Dermis microvascular lymphatic vessel endothelial cell (primary cell): ENCODE results near the gene ANKRD42. TPM values are rescaled to one million over a fixed set of nuclear protein-coding genes. Genes with fewer than 3 reads are reported as not detected.
A peak's percentile ranks its signal among the peaks of the same experiment; 100 is the strongest.
"Not testable (repeated sequence)": the region's sequence is repeated elsewhere in the genome, so short reads cannot be mapped to it uniquely, and the experiment has no call there.

Source experiments
- DNase-seq, 2 donors: peaks; one replicate each; pipeline versions ENCODE4 v3.0.0 to v3.0.0-alpha.2; 2010; ENCODE audit warnings: low read depth in 2 of 2
- total RNA-seq: library from RNA; depleted of rRNA; stranded (reverse); fragments of >200 nt; gene quantifications from 2 replicates; pipeline ENCODE4 v1.2.1, GENCODE V29; 2014

The ANKRD42 gene
- total RNA-seq, 1 donor from 2014 or later, result 1.7 TPM

DNA sequence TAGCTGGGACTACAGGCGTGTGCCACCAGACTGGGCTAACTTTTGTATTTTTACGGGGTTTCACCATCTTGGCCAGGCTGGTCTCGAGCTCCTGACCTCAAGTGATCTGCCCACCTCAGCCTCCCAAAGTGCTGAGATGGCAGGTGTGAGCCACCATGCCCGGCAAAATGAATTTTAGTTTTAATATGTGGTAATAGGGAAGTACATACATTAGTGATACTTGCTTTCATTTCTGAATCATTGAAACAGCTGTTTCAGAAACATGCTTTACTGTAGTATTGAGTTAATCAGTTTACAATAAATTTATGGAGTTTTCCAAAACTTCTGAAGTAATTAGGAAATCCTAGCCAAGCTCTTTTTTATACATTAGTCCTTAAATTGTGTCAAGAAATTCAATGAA, 21.0 kb upstream of the ANKRD42 start:
- no peak for DNase-seq

GRCh38 chr11:83174008-83174407, 19.5 kb upstream of the ANKRD42 start:
- DNase-seq, result no peak

DNA sequence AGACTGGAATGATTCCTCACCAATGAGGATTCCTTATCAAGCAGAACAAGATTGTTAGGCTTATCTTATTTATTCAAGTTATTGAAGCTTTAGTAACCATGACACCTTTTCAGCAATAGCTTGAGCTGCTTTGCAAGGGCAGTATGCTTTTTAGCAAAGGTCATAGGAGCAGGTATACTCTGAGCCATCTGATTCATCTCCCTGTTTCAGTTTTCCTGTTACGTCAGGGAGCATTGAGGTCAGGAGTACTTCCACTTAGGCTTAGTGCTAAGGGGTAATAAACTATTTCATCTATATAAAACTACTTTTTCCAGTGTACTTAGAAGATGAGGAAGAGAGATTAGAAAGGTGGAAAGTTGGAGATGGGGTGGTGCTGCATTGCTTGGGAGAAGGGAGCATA, 17.7 kb upstream of the ANKRD42 start:
- no peak for DNase-seq

DNA sequence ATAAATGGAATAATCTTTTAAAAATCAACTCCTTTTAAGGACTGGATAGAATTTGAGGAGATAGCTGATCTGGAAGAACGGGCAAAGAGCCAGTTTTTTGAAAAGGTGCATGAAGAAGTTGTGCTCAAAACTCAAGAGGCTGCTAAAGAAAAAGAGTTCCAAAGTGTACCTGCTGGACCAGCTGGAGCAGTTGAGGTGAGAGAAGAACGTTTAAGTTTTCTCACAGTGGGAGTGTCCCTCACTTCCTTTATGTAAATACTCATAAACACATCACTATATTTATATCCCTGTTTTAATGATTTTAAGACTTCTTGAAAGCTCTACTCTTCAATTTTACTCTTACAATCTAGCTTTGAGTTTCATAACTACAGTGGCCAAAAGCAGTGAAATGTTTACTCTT, 11.7 kb upstream of the ANKRD42 start:
- no peak for DNase-seq

DNA sequence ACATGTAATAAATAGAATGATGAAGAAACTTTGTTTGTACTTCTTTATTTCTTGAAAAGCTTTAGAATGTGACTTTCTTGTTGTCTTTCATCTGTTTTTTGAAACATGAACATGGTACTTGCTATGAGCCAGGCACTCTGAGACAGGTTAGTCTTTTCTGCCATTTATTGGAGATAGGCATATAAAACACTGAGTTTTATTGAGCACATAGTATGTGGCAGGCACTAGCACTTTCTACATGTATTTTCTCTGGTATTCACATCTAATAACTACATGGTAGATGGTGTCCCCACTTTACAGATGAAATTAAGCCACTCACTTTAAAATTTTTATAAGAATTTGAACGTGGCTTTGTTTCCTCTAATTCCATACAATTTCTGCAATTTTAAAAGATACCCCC, 7.7 kb upstream of the ANKRD42 start:
- no peak for DNase-seq

- DNase-seq, result no peak
Observed at GRCh38 chr11:83187465-83187864, 6.0 kb upstream of the ANKRD42 start.

GRCh38 chr11:83191491-83191890, 2.0 kb upstream of the ANKRD42 start:
- no peak for DNase-seq

- DNase-seq, result no peak
Observed at GRCh38 chr11:83191986-83192385, 1.5 kb upstream of the ANKRD42 start.

GRCh38 chr11:83192606-83193245, 786 bp upstream of the ANKRD42 start:
- DNase-seq, result no peak

GRCh38 chr11:83194281-83195142, 1.0 kb downstream of the ANKRD42 start:
- DNase-seq, result peak in 1 of 2 donors; percentile 48

- no peak for DNase-seq
Observed at GRCh38 chr11:83195143-83195466, 1.6 kb downstream of the ANKRD42 start.

GRCh38 chr11:83195649-83196048, 2.1 kb downstream of the ANKRD42 start:
- DNase-seq, result no peak

DNA sequence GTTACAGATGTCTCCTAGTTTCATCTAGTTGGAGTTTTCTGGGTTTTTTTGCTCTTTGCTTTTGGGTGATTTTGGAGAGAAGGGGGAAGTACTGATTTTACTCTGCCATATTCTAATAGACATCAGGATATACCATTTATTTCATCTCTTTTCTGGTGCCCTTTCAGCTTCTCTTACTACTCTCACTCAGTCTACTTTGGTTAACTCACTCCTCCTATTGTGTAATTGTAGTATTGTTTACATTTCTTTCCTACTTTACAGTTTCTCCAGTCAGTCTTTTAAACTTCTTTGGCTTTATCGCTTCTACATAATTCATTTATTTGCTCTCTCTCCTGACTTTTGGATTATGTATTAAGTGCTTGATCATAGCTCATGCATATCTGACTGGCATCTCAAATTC, 6.5 kb downstream of the ANKRD42 start:
- no peak for DNase-seq

GRCh38 chr11:83205608-83206185, 12.2 kb downstream of the ANKRD42 start:
- DNase-seq, result no peak

- no peak for DNase-seq
Observed at GRCh38 chr11:83206221-83206620, 12.7 kb downstream of the ANKRD42 start.

DNA sequence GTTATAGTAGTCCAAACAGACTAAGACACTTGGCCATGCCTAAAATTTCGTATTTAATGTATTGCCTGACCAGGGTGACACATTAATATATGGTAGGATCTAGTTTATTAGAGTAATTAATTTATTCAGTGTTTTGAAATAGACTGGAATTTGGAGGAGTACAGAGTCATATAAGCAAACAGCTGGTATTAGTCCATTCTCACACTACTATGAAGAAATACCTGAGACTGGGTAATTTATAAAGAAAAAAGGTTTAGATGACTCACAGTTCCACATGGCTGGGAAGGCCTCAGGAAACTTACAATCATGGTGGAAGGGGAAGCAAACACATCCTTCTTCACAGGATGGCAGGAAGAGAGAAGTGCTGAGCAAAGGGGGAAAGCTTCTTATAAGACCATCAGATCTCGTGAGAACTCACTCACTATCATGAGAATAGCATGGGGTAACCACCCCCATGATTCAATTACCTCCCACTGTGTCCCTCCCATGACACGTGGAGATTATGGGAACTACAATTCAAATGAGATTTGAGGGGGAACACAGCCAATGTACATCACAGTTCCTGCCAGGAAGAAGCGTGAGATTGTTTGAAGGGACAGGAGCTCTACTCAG, 13.4 kb downstream of the ANKRD42 start:
- not testable (repeated sequence) for DNase-seq

GRCh38 chr11:83219095-83219494, 25.6 kb downstream of the ANKRD42 start:
- DNase-seq, result no peak

DNA sequence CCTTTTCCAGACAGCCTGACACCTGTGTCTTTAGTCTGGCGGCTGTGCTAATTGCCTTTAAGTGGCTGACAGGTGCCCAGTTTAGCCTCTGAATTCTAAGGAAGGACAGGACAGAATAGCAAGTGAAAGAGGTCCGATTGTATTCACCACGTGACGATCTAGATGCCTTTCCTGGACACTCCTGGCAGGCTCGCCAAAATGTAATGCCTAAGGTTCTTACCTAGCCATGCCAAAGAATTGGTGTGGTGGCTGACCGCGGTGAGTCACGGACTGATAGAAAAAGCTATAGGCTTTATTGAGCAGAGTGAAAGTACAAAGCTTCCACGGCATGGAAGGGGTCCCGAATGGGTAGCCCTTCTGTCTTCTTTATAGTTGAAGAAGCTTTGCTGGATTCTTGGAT, 26.7 kb downstream of the ANKRD42 start:
- no peak for DNase-seq

DNA sequence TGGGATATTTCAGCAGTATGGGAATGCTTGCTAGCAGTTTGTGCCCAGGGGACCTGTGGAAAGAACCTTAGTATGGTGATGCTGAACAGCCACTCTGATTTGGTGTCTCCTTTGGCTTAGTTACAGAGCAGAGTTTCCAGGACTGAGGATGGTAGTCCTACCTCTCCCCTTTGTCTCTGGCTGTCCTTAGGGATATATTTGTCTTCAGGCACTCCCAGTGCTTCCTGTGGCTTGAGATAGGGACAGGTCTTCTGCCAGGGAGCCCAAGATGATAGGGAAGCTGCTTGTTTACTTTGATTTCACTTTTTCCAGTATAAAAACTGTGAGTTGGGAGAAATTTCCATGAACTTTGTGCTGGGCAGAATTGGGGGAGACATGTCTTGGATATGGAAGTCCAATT, 28.2 kb downstream of the ANKRD42 start:
- no peak for DNase-seq

GRCh38 chr11:83222499-83222898, 29.0 kb downstream of the ANKRD42 start:
- no peak for DNase-seq

- DNase-seq, result no peak
Observed at GRCh38 chr11:83223457-83223856, 29.9 kb downstream of the ANKRD42 start.

GRCh38 chr11:83235825-83236224, 42.3 kb downstream of the ANKRD42 start:
- no peak for DNase-seq
